ENCODE results near the gene KCNN3. TPM values are rescaled to one million over a fixed set of nuclear protein-coding genes. Genes with fewer than 3 reads are reported as not detected.

KCNN3 gene
- polyA plus RNA-seq, 1 donor from 2014 or later, result 2.2 TPM

DNA sequence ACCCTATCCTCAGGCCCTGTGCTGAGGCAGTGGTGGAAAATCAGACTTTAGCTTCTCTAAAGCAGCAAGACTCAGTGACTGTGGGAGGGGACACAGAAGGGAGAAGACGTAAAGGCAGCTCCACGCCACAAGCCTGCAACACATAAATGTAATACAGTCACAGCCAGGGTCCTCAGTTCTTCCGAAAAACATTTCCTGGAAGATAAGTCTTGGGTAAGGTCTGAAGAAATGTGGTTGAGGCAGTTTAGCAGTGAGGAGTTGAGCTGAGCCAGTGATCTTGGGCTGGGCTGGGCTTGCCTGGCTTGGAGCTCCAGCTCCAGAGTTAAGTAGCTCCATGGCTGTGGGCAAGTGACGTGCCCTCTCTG lies 134.3 kb downstream of the KCNN3 start:
- H3K4me3 ChIP-seq (ENCODE audit: low read length), result no peak overlapping the region
- H3K9ac ChIP-seq (ENCODE audit: low read length), result no peak overlapping the region
- H2AFZ ChIP-seq (ENCODE audit: low read depth, low read length), result no peak overlapping the region
- H3K36me3 ChIP-seq (ENCODE audit: insufficient read depth, low read length), result no peaks in the 10 kb centered on the region
- H3F3A ChIP-seq (ENCODE audit: insufficient read depth, low read length, poor library complexity, severe bottlenecking), result no peaks in the 10 kb centered on the region
- no peaks in the 10 kb centered on the region for H4K20me1 ChIP-seq (ENCODE audit: insufficient read depth)
- H3K9me3 ChIP-seq (ENCODE audit: low read length), result no peaks in the 10 kb centered on the region
- H3K27me3 ChIP-seq (ENCODE audit: insufficient read depth, low read depth, low read length), result no peaks in the 10 kb centered on the region
- H3K4me2 ChIP-seq (ENCODE audit: low read length), result no peak overlapping the region
- H3K9me2 ChIP-seq (ENCODE audit: insufficient read depth, low read length), result no peaks in the 10 kb centered on the region
- no peak overlapping the region for H3K27ac ChIP-seq (ENCODE audit: low read length)
- no peaks in the 10 kb centered on the region for H3K79me2 ChIP-seq (replicated peaks; ENCODE audit: insufficient read depth, low read length)
- TF ChIP-seq MXI1 (conservative IDR thresholded peaks at IDR 0.05; ENCODE audit: poor library complexity, severe bottlenecking) (no peak), EZH2 (IDR thresholded peaks at IDR 0.05; ENCODE audit: borderline replicate concordance, insufficient read depth, low read length, poor library complexity, severe bottlenecking) (no peak)
- TF ChIP-seq, protein P1, sequence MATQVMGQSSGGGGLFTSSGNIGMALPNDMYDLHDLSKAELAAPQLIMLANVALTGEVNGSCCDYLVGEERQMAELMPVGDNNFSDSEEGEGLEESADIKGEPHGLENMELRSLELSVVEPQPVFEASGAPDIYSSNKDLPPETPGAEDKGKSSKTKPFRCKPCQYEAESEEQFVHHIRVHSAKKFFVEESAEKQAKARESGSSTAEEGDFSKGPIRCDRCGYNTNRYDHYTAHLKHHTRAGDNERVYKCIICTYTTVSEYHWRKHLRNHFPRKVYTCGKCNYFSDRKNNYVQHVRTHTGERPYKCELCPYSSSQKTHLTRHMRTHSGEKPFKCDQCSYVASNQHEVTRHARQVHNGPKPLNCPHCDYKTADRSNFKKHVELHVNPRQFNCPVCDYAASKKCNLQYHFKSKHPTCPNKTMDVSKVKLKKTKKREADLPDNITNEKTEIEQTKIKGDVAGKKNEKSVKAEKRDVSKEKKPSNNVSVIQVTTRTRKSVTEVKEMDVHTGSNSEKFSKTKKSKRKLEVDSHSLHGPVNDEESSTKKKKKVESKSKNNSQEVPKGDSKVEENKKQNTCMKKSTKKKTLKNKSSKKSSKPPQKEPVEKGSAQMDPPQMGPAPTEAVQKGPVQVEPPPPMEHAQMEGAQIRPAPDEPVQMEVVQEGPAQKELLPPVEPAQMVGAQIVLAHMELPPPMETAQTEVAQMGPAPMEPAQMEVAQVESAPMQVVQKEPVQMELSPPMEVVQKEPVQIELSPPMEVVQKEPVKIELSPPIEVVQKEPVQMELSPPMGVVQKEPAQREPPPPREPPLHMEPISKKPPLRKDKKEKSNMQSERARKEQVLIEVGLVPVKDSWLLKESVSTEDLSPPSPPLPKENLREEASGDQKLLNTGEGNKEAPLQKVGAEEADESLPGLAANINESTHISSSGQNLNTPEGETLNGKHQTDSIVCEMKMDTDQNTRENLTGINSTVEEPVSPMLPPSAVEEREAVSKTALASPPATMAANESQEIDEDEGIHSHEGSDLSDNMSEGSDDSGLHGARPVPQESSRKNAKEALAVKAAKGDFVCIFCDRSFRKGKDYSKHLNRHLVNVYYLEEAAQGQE (IDR thresholded peaks at IDR 0.05; ENCODE audit: borderline replicate concordance), result no peak
- TF ChIP-seq, protein P2, sequence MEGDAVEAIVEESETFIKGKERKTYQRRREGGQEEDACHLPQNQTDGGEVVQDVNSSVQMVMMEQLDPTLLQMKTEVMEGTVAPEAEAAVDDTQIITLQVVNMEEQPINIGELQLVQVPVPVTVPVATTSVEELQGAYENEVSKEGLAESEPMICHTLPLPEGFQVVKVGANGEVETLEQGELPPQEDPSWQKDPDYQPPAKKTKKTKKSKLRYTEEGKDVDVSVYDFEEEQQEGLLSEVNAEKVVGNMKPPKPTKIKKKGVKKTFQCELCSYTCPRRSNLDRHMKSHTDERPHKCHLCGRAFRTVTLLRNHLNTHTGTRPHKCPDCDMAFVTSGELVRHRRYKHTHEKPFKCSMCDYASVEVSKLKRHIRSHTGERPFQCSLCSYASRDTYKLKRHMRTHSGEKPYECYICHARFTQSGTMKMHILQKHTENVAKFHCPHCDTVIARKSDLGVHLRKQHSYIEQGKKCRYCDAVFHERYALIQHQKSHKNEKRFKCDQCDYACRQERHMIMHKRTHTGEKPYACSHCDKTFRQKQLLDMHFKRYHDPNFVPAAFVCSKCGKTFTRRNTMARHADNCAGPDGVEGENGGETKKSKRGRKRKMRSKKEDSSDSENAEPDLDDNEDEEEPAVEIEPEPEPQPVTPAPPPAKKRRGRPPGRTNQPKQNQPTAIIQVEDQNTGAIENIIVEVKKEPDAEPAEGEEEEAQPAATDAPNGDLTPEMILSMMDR (IDR thresholded peaks at IDR 0.05; ENCODE audit: poor library complexity, severe bottlenecking), result no peak

DNA sequence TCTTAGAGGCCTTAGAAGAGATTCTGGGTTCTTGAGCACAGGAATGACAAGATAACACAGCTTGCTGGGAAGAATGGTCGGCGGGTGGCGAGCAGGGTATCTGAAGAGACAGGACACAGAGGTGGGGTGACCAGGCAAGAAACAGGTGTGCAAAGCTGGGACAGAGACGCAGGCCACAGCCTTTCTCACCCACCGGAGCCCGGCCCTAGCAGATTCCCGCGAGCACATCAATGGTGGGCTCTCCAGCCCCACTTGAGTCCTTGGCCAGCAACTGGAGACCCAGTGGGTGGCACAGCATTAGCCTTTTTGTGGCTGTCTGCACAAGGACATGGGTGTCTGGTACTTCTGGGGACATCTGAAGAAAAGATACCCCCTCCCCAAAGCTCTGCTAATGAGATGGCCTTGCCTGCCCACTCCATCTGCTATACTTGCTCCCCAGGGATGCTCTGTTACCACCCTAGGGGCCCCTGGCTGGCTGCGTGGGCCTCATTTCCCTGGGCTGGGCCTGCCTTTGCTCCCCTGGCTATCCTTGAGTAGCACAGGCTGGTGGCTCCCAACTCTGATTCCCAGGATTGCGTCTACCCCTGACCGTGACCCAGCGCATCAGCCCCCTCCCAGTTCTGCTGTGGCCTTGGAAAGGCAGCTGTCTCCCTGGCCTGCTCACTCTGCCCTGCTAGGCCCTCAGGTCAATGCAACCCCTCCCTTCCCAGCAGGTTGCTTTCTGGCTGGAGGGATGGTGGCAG lies 134.8 kb downstream of the KCNN3 start:
- Histone ChIP-seq H3K27me3 (ENCODE audit: insufficient read depth, low read depth, low read length) (no peaks in the 10 kb centered on the region), H3K79me2 (replicated peaks; ENCODE audit: insufficient read depth, low read length) (no peaks in the 10 kb centered on the region), H3K9ac (ENCODE audit: low read length) (no peak overlapping the region), H4K20me1 (ENCODE audit: insufficient read depth) (no peaks in the 10 kb centered on the region), H2AFZ (ENCODE audit: low read depth, low read length) (no peak overlapping the region), H3K4me2 (ENCODE audit: low read length) (no peak overlapping the region), H3K4me3 (ENCODE audit: low read length) (no peak overlapping the region), H3K36me3 (ENCODE audit: insufficient read depth, low read length) (no peaks in the 10 kb centered on the region), H3F3A (ENCODE audit: insufficient read depth, low read length, poor library complexity, severe bottlenecking) (no peaks in the 10 kb centered on the region), H3K9me3 (ENCODE audit: low read length) (no peaks in the 10 kb centered on the region), H3K27ac (ENCODE audit: low read length) (no peak overlapping the region), H3K9me2 (ENCODE audit: insufficient read depth, low read length) (no peaks in the 10 kb centered on the region)
- TF ChIP-seq EZH2 (IDR thresholded peaks at IDR 0.05; ENCODE audit: borderline replicate concordance, insufficient read depth, low read length, poor library complexity, severe bottlenecking) (no peak), EP300 (conservative IDR thresholded peaks at IDR 0.05; ENCODE audit: poor library complexity, severe bottlenecking) (no peak), TAF1 (IDR thresholded peaks at IDR 0.05; ENCODE audit: low read depth) (no peak), POLR2AphosphoS5 (IDR thresholded peaks at IDR 0.05) (no peak), RAD21 (conservative IDR thresholded peaks at IDR 0.05) (no peak), MXI1 (conservative IDR thresholded peaks at IDR 0.05; ENCODE audit: poor library complexity, severe bottlenecking) (no peak), SMC3 (conservative IDR thresholded peaks at IDR 0.05; ENCODE audit: poor library complexity) (no peak)
- TF ChIP-seq, protein P2 (IDR thresholded peaks at IDR 0.05; ENCODE audit: poor library complexity, severe bottlenecking), result no peak
- TF ChIP-seq, protein P1 (IDR thresholded peaks at IDR 0.05; ENCODE audit: borderline replicate concordance), result no peak
